SH-SY5Y (cell line): Measurements from ENCODE around the gene DRP2.

Experiments
- GATA2 ChIP-seq: IDR thresholded peaks from 2 replicates; pipeline ENCODE4 v1.6.1; 2011; ENCODE audit warnings: mild to moderate bottlenecking, low read depth, low read length
- GATA3 ChIP-seq: IDR thresholded peaks from 2 replicates; pipeline ENCODE4 v1.6.1; 2011; ENCODE audit warnings: low read depth, mild to moderate bottlenecking, low read length, moderate library complexity

DNA sequence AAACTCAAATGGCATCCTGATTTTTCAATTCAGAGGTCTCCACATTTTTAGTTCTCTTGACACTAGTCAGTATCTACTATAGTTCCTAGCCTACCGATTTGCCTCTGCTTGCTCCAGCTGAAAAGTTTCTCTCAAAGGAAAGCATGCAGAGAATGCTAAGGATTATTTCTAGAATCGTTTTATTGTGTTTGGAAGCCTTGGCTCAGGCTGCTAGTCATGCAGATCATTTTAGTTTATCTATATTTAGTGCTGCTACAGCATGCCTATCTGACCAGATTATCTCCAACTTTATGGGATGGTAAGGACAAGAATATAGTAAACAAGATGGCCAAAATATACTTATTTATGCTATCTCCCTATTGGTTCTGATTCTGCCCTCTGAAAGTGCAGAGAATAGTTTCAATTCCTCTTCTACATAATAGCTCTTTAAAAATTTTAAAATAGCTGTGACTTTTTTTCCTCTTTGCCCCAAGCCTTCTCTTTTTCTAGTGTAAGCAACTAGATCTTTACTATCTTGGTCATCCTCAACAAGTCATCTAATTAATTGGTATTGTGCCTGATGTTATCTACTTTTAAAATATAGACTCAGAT is 15.7 kb upstream of the DRP2 start:
- no peak for TF ChIP-seq GATA2
- no peak for TF ChIP-seq GATA3
